Measurements from ENCODE around the gene ANKRD7. TPM values are rescaled to one million over a fixed set of nuclear protein-coding genes. Genes with fewer than 3 reads are reported as not detected.

ANKRD7 gene
- 1.1 TPM for total RNA-seq
- long read RNA-seq, partial matches to known transcripts: 0 of 1 reads
- long read RNA-seq, other reads (novel, unspliced or antisense): 1 of 1 reads

GRCh38 chr7:118224521-118224920, at the start of gene ANKRD7:
Gene ANKRD7, plus strand, starts transcription at chr7:118224704. Its CDS starts 127 bp downstream, at chr7:118224831.
- Histone ChIP-seq H3K4me3 (no peak within 1 kb of the TSS), H3K27ac (replicated peaks) (no peak within 1 kb of the TSS), H3K9me3 (replicated peaks) (no peaks in the 10 kb centered on the region), H3K4me1 (no peaks in the 10 kb centered on the region), H3K27me3 (ENCODE audit: low read depth) (no peaks in the 10 kb centered on the region), H3K36me3 (no peaks in the 10 kb centered on the region)
- no peak for TF ChIP-seq CTCF (IDR thresholded peaks at IDR 0.05; ENCODE audit: borderline replicate concordance)
- intact Hi-C loops (cut with micrococcal nuclease): no loop called here
- DNase-seq: no peak

- H3K27ac ChIP-seq (replicated peaks): no peak overlapping the region
- intact Hi-C loops (cut with micrococcal nuclease): no loop called here
- TF ChIP-seq CTCF (IDR thresholded peaks at IDR 0.05; ENCODE audit: borderline replicate concordance): no peak
- no peak for DNase-seq
- no peaks in the 10 kb centered on the region for H3K4me1 ChIP-seq
- H3K36me3 ChIP-seq: no peaks in the 10 kb centered on the region
- H3K27me3 ChIP-seq (ENCODE audit: low read depth): no peaks in the 10 kb centered on the region
- no peak overlapping the region for H3K4me3 ChIP-seq
- H3K9me3 ChIP-seq (replicated peaks): no peaks in the 10 kb centered on the region
Measured at GRCh38 chr7:118175740-118176139, 48.8 kb upstream of the ANKRD7 start.

- TF ChIP-seq CTCF (IDR thresholded peaks at IDR 0.05; ENCODE audit: borderline replicate concordance): no peak
- DNase-seq: no peak
- Histone ChIP-seq H3K36me3 (no peaks in the 10 kb centered on the region), H3K27ac (replicated peaks) (no peak overlapping the region), H3K9me3 (replicated peaks) (no peaks in the 10 kb centered on the region), H3K4me1 (peaks cover 8% of the 10 kb centered on the region), H3K4me3 (no peak overlapping the region), H3K27me3 (ENCODE audit: low read depth) (no peaks in the 10 kb centered on the region)
- intact Hi-C loops (cut with micrococcal nuclease): no loop called here
Measured at GRCh38 chr7:118179191-118179590, 45.3 kb upstream of the ANKRD7 start.

- TF ChIP-seq CTCF (IDR thresholded peaks at IDR 0.05; ENCODE audit: borderline replicate concordance): no peak
- Histone ChIP-seq H3K27me3 (ENCODE audit: low read depth) (no peaks in the 10 kb centered on the region), H3K36me3 (peaks cover 6% of the 10 kb centered on the region), H3K4me3 (peak overlapping the region; percentile 89), H3K4me1 (peaks cover 41% of the 10 kb centered on the region), H3K27ac (replicated peaks) (peak overlapping the region; percentile 90), H3K9me3 (replicated peaks) (no peaks in the 10 kb centered on the region)
- intact Hi-C loops (cut with micrococcal nuclease): no loop called here
- DNase-seq: no peak
Measured at GRCh38 chr7:118182593-118183427, 41.7 kb upstream of the ANKRD7 start.

GRCh38 chr7:118183428-118183785, 41.1 kb upstream of the ANKRD7 start:
- intact Hi-C loops (cut with micrococcal nuclease): no loop called here
- Histone ChIP-seq H3K27ac (replicated peaks) (peak overlapping the region; percentile 90), H3K4me1 (peaks cover 41% of the 10 kb centered on the region), H3K36me3 (peaks cover 12% of the 10 kb centered on the region), H3K27me3 (ENCODE audit: low read depth) (no peaks in the 10 kb centered on the region), H3K9me3 (replicated peaks) (no peaks in the 10 kb centered on the region), H3K4me3 (peak overlapping the region; percentile 89)
- no peak for TF ChIP-seq CTCF (IDR thresholded peaks at IDR 0.05; ENCODE audit: borderline replicate concordance)
- DNase-seq: no peak

Data from left ventricle myocardium inferior (tissue), 1 donor.